MCF 10A (cell line): ENCODE results near the gene ADSL. TPM values are rescaled to one million over a fixed set of nuclear protein-coding genes. Genes with fewer than 3 reads are reported as not detected.

Experiments
- BruUV-seq: library from RNA; stranded (reverse); fragments of 400-500 nt; replicated peaks from 2 replicates; lab custom pipeline; 2021; lab: Mats Ljungman, UMichigan
- CTCF ChIA-PET: fragments of 300-600 bp; sonication (Branson Sonifier 250); formaldehyde crosslinking; extraction: SDS; loops from one replicate; lab custom pipeline; 2021; ENCODE audit warnings: antibody characterized with exemption, inconsistent platforms; lab: Yijun Ruan, JAX
- POLR2A ChIA-PET: fragments of 300-600, 350-650 bp; sonication (Branson Sonifier 250); formaldehyde crosslinking; extraction: SDS; loops from one replicate; lab custom pipeline; 2020; ENCODE audit warnings: antibody characterized with exemption, inconsistent platforms; lab: Yijun Ruan, JAX
- DNase-seq: peaks from one replicate; pipeline ENCODE4 v3.0.0-alpha.2; 2018; ENCODE audit not compliant: unreplicated experiment
- H3K27ac Mint-ChIP-seq: one replicate; pipeline ENCODE4 v1.8.0; 2022; ENCODE audit warnings: mild to moderate bottlenecking, low read depth, mixed read lengths; ENCODE audit not compliant: unreplicated experiment
- H3K27me3 Mint-ChIP-seq: one replicate; pipeline ENCODE4 v1.8.0; 2022; ENCODE audit warnings: mixed read lengths; ENCODE audit not compliant: insufficient read depth, unreplicated experiment
- H3K36me3 Mint-ChIP-seq: one replicate; pipeline ENCODE4 v1.8.0; 2022; ENCODE audit warnings: mild to moderate bottlenecking, moderate library complexity, mixed read lengths; ENCODE audit not compliant: insufficient read depth, unreplicated experiment
- H3K4me1 Mint-ChIP-seq: one replicate; pipeline ENCODE4 v1.8.0; 2022; ENCODE audit warnings: mixed read lengths; ENCODE audit not compliant: insufficient read depth, unreplicated experiment
- H3K4me3 Mint-ChIP-seq: one replicate; pipeline ENCODE4 v1.8.0; 2022; ENCODE audit warnings: mild to moderate bottlenecking, moderate library complexity, mixed read lengths; ENCODE audit not compliant: unreplicated experiment
- H3K9me3 Mint-ChIP-seq: one replicate; pipeline ENCODE4 v1.8.0; 2022; ENCODE audit warnings: mixed read lengths; ENCODE audit not compliant: unreplicated experiment
- CTCF ChIP-seq: fragments of 200-600 bp; IDR thresholded peaks from one replicate; pipeline ENCODE4 v1.8.0; 2022; ENCODE audit warnings: antibody characterized with exemption, mild to moderate bottlenecking; ENCODE audit not compliant: unreplicated experiment
- intact Hi-C: fragments of 100-400 bp; cut with micrococcal nuclease; formaldehyde crosslinking; loops from 2 replicates; pipeline ENCODE4 v1.14.1; 2022
- total RNA-seq: library from RNA; stranded (reverse); gene quantifications from 2 replicates; pipeline ENCODE4 v1.2.3, GENCODE V29; 2022

The ADSL gene
- total RNA-seq, 1 experiment from 2014 or later: 129 TPM

GRCh38 chr22:40326905-40327735 lies 19.2 kb upstream of the ADSL start:
- intact Hi-C loops: no loop called here
- Mint-ChIP-seq H3K27me3 (no peaks in the 10 kb centered on the region), H3K9me3 (no peaks in the 10 kb centered on the region), H3K36me3 (peaks cover 66% of the 10 kb centered on the region), H3K4me1 (no peaks in the 10 kb centered on the region), H3K27ac (no peak overlapping the region), H3K4me3 (no peak overlapping the region)
- BruUV-seq: no TSS peak
- DNase-seq: no peak
- no peak for TF ChIP-seq CTCF
- CTCF ChIA-PET: interaction anchor here (0.6 to 0.9 kb wide), 2 partner anchors 14 to 18 kb away, joined by 3 read pairs; no protein-coding TSS in a partner anchor
- POLR2A ChIA-PET: interaction anchor here (0.5 to 2.6 kb wide), 3 partner anchors 9 to 18 kb away, joined by 3 to 13 read pairs (median 4); no protein-coding TSS in a partner anchor

DNA sequence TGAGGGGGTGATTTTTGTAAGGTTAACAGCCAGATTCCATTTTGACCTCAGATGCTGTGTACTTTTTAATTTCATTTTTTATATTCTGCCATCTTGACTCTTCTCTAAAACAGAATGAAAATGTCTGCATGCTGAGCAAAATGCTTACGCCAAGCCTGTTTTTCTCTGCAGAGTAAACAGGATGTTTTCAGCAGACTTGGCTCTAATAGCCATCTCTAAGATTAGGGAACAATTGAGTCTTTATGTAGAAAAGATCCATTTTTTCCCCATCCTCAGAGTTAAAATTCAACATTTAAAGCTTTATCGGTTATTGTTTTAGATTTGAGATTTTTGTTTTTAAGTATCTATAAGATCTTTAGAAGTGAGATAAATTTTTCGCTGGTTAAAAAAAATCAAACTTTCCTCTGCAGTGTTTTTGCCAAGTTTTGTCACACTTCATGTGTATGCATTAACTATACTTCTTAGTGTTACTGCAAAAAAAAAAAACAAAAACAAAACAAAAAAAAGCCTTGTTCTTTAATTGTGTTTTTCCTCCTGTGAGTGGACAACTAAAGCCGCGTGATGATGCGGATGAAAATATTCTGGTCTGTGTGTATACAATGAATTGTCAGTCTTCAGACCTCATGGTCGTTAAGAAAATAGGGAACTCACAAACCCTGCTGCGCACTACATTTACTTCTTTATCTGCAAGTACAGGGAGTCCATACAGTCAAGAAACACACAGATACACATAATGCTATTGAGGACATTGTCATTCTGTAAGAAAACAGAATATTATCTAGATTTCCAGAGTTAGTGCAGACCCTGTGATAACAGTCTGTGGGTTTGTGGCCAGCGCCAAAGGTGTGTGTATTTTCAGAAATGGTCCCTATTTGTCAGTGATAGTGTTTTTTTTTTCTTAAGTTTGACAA lies 17.5 kb upstream of the ADSL start:
- ChIA-PET CTCF (interaction anchor here (0.5 to 0.6 kb wide), 2 partner anchors 769 to 980 kb away, joined by 3 read pairs; no protein-coding TSS in a partner anchor), POLR2A (interaction anchor here (1.1 to 1.5 kb wide), 2 partner anchors 10 to 12 kb away, joined by 3 to 4 read pairs; no protein-coding TSS in a partner anchor)
- no peak for TF ChIP-seq CTCF
- no TSS peak for BruUV-seq
- H3K27me3 Mint-ChIP-seq: no peaks in the 10 kb centered on the region
- H3K9me3 Mint-ChIP-seq: no peaks in the 10 kb centered on the region
- intact Hi-C loops: no loop called here
- H3K27ac Mint-ChIP-seq: no peak overlapping the region
- H3K36me3 Mint-ChIP-seq: peaks cover 60% of the 10 kb centered on the region
- H3K4me1 Mint-ChIP-seq: no peaks in the 10 kb centered on the region
- DNase-seq: no peak
- no peak overlapping the region for H3K4me3 Mint-ChIP-seq

GRCh38 chr22:40329466-40329865 lies 16.8 kb upstream of the ADSL start:
- intact Hi-C loops: no loop called here
- BruUV-seq: no TSS peak
- no peak for DNase-seq
- no peak overlapping the region for H3K4me3 Mint-ChIP-seq
- no peaks in the 10 kb centered on the region for H3K4me1 Mint-ChIP-seq
- H3K27me3 Mint-ChIP-seq: no peaks in the 10 kb centered on the region
- H3K27ac Mint-ChIP-seq: no peak overlapping the region
- CTCF ChIA-PET: interaction anchor here (0.5 to 1.1 kb wide), 2 partner anchors 29 to 770 kb away, joined by 3 read pairs; no protein-coding TSS in a partner anchor
- POLR2A ChIA-PET: interaction anchor here (1.0 to 1.1 kb wide), 2 partner anchors 9 to 16 kb away, joined by 3 read pairs; no protein-coding TSS in a partner anchor
- peaks cover 63% of the 10 kb centered on the region for H3K36me3 Mint-ChIP-seq
- H3K9me3 Mint-ChIP-seq: no peaks in the 10 kb centered on the region
- no peak for TF ChIP-seq CTCF
